Smooth muscle cell (in vitro differentiated cells): Measurements from ENCODE around the gene LPO. TPM values are rescaled to one million over a fixed set of nuclear protein-coding genes. Genes with fewer than 3 reads are reported as not detected.

Experiments used
- DNase-seq: peaks from one replicate; lab custom pipeline; 2025; ENCODE audit not compliant: unreplicated experiment; lab: John Stamatoyannopoulos, UW
- H2AFZ ChIP-seq: fragments of 200-600 bp; sonication (generic); 2 replicates; pipeline ENCODE4 v1.6.0; 2016; ENCODE audit warnings: antibody characterized with exemption, low read depth, mild to moderate bottlenecking
- H3F3A ChIP-seq: fragments of 200-600 bp; sonication (generic); 2 replicates; pipeline ENCODE4 v1.6.0; 2017; ENCODE audit warnings: antibody characterized with exemption, low read depth
- H3K27ac ChIP-seq: fragments of 200-600 bp; sonication (generic); 2 replicates; pipeline ENCODE4 v1.5.1; 2016; ENCODE audit warnings: low read depth, mild to moderate bottlenecking
- H3K27me3 ChIP-seq: fragments of 200-600 bp; sonication (generic); 2 replicates; pipeline ENCODE4 v1.6.1; 2016; ENCODE audit warnings: low read depth, mild to moderate bottlenecking
- H3K36me3 ChIP-seq: fragments of 200-600 bp; sonication (generic); 2 replicates; pipeline ENCODE4 v1.5.1; 2016; ENCODE audit warnings: low read depth
- H3K4me1 ChIP-seq: fragments of 200-600 bp; sonication (generic); 2 replicates; pipeline ENCODE4 v1.5.1; 2016; ENCODE audit warnings: low read depth
- H3K4me2 ChIP-seq: fragments of 200-600 bp; sonication (generic); 2 replicates; pipeline ENCODE4 v1.6.0; 2016; ENCODE audit warnings: mild to moderate bottlenecking
- H3K4me3 ChIP-seq: fragments of 200-600 bp; sonication (generic); 2 replicates; pipeline ENCODE4 v1.5.1; 2016; ENCODE audit warnings: mild to moderate bottlenecking
- H3K79me2 ChIP-seq: fragments of 200-600 bp; sonication (generic); 2 replicates; pipeline ENCODE4 v1.6.0; 2016; ENCODE audit warnings: low read depth, mild to moderate bottlenecking
- H3K9ac ChIP-seq: fragments of 200-600 bp; sonication (generic); 2 replicates; pipeline ENCODE4 v1.6.0; 2016; ENCODE audit warnings: low read depth
- H3K9me3 ChIP-seq: fragments of 200-600 bp; sonication (generic); replicated peaks from 2 replicates; pipeline ENCODE4 v1.5.1; 2016; ENCODE audit warnings: low read depth
- H4K20me1 ChIP-seq: fragments of 200-600 bp; sonication (generic); 2 replicates; pipeline ENCODE4 v1.6.0; 2016; ENCODE audit warnings: low read depth
- WGBS: methylation state at CpG from one replicate; pipeline ENCODE4 v1.1.7; 2016; ENCODE audit warnings: low lambda C conversion rate; 5-methylcytosine and 5-hydroxymethylcytosine counted together
- polyA plus RNA-seq: library from polyadenylated mRNA; unstranded; fragments of >200 nt; fragmentation: Nextera tagmentation; extraction: Ambion mirVana; gene quantifications from 2 replicates; pipeline ENCODE4 v1.2.1, GENCODE V29; 2016
- total RNA-seq: library from RNA; depleted of rRNA; stranded (reverse); fragments of >200 nt; gene quantifications from 2 replicates; pipeline ENCODE4 v1.2.3, GENCODE V29; 2014
- TF ChIP-seq, protein P1 (sequence below): fragments of 200-600 bp; sonication (generic); IDR thresholded peaks from 2 replicates; pipeline ENCODE4 v1.5.1; 2017; ENCODE audit warnings: borderline replicate concordance, mild to moderate bottlenecking, antibody characterized with exemption; ENCODE audit not compliant: insufficient read depth, poor library complexity, severe bottlenecking

The LPO gene
- total and polyA plus RNA-seq, 2 experiments from 2014 or later, result 3.3 to 4.1 TPM

DNA sequence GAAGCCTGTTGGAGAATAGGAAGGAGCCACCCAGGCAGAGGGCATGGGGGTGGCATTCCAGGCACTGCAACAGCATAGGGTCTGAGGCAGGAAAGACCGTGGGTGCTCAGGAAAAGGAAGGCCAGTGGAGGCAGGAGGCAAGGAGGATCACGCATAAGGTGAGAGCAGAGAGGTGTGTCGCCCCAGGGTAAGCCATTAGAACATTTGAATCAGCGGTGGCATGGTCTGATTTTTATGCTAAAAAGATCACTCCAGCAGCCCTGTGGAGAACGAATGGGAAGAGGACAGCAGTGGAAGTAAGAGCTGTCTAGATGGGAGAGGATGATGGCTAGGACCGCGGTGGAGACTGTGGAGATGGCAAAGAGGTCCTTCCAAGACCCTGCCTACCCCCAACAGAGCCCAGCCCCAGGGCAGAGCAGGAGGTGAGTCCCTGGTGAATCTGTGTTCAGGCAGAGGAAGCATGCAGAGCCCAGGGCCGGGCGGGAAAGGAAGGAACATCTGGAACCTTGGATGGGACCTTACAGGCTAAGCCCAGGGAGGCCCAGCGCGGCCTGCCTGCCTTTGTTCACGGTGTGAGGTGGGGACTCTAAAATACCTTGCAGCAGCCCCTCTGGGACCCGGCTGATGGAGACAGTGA is 7.8 kb downstream of the LPO start:
- no peaks in the 10 kb centered on the region for H3K9me3 ChIP-seq

DNA sequence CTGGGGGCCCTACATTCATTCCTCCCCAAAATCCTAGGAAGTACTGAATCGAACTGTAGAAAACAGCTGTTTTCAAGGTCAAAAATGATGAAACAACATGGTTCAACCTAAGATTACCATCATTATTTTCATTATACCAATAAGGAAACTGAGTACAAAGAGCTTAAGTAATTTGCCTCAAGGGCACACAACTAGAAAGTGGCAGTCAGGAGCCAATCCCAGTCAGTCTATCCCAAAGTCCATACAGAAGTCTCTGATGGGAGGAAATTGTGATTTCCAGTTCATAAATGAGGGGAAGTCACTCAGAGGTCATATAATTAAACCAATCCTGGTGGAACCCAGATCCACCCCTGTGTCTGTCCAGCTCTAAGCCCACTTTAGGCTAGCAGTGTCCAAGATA is 8.4 kb downstream of the LPO start:
- H3K79me2 ChIP-seq, result no peaks in the 10 kb centered on the region
- H3K27ac ChIP-seq, result no peak overlapping the region
- H3K27me3 ChIP-seq, result peaks cover 44% of the 10 kb centered on the region
- no peak overlapping the region for H3K4me3 ChIP-seq
- H3K9ac ChIP-seq, result no peak overlapping the region
- no peaks in the 10 kb centered on the region for H3K36me3 ChIP-seq
- 96% methylated on average over 1 of the region's 1 CpG for WGBS
- TF ChIP-seq, protein P1, sequence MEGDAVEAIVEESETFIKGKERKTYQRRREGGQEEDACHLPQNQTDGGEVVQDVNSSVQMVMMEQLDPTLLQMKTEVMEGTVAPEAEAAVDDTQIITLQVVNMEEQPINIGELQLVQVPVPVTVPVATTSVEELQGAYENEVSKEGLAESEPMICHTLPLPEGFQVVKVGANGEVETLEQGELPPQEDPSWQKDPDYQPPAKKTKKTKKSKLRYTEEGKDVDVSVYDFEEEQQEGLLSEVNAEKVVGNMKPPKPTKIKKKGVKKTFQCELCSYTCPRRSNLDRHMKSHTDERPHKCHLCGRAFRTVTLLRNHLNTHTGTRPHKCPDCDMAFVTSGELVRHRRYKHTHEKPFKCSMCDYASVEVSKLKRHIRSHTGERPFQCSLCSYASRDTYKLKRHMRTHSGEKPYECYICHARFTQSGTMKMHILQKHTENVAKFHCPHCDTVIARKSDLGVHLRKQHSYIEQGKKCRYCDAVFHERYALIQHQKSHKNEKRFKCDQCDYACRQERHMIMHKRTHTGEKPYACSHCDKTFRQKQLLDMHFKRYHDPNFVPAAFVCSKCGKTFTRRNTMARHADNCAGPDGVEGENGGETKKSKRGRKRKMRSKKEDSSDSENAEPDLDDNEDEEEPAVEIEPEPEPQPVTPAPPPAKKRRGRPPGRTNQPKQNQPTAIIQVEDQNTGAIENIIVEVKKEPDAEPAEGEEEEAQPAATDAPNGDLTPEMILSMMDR, result no peak
- no peak for DNase-seq
- no peaks in the 10 kb centered on the region for H4K20me1 ChIP-seq
- no peaks in the 10 kb centered on the region for H3F3A ChIP-seq
- no peak overlapping the region for H3K4me2 ChIP-seq
- H2AFZ ChIP-seq, result no peak overlapping the region
- no peaks in the 10 kb centered on the region for H3K9me3 ChIP-seq
- H3K4me1 ChIP-seq, result peaks cover 5% of the 10 kb centered on the region

More for the DNA sequence above, 7.8 kb downstream of the LPO start:
- TF ChIP-seq, protein P1, result no peak
- Histone ChIP-seq H3K27ac (no peak overlapping the region), H3K9ac (no peak overlapping the region), H3K27me3 (peaks cover 44% of the 10 kb centered on the region), H3K4me2 (peak overlapping the region; percentile 45), H4K20me1 (no peaks in the 10 kb centered on the region), H3K4me3 (no peak overlapping the region), H3F3A (no peaks in the 10 kb centered on the region), H3K4me1 (peaks cover 5% of the 10 kb centered on the region), H3K36me3 (no peaks in the 10 kb centered on the region), H3K79me2 (no peaks in the 10 kb centered on the region), H2AFZ (no peak overlapping the region)
- DNase-seq, result no peak
- WGBS, result 84% methylated on average over 13 of the region's 13 CpGs

DNA sequence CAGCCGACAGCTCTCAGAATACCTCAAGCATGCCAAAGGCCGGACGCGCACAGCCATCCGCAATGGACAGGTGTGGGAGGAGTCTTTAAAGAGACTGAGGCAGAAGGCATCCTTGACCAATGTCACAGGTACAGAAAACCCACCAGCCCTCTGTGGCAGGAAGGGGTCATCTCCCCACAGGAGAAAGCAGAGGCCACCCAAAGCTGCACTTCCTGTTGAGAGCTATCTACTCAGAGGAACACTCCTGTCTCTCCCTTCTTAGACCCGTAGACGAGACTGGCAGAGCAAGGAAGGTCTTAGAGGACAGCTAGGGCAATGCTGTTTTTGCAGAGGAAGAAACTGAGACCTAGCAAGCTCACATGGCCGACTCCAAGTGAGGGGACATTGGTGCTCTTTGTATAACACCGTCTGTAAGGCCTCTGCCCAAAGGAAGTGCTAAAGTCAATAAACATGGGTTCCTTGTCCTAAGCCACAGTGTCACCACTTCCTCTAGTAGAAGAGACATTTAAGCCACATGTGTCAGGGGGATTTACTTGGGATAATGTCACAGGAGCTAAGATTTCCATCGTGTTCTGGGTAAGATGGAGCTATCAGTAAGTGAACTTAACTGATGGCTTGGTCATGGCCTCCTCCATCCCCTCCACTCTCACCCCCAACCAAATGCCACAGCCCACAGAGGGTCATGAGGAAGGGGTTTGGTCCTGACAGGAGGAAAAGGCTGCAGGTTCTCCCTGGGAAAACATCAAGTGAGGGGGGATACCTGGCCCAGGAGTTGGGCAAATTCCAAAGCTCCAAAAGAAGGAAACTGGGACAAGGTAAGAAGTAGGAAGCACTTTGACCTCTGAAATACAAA is 9.4 kb downstream of the LPO start:
- H3K4me2 ChIP-seq, result no peak overlapping the region
- no peak overlapping the region for H3K27ac ChIP-seq
- H3K36me3 ChIP-seq, result no peaks in the 10 kb centered on the region
- H3K9me3 ChIP-seq, result no peaks in the 10 kb centered on the region
- no peak overlapping the region for H2AFZ ChIP-seq
- no peak overlapping the region for H3K4me3 ChIP-seq
- no peak for DNase-seq
- no peaks in the 10 kb centered on the region for H4K20me1 ChIP-seq
- TF ChIP-seq, protein P1, result no peak
- no peaks in the 10 kb centered on the region for H3F3A ChIP-seq
- 70% methylated on average over 10 of the region's 10 CpGs for WGBS
- peaks cover 44% of the 10 kb centered on the region for H3K27me3 ChIP-seq
- H3K4me1 ChIP-seq, result no peaks in the 10 kb centered on the region
- H3K79me2 ChIP-seq, result no peaks in the 10 kb centered on the region
- no peak overlapping the region for H3K9ac ChIP-seq
